Measurements from ENCODE around the gene FUBP1. TPM values are rescaled to one million over a fixed set of nuclear protein-coding genes. Genes with fewer than 3 reads are reported as not detected.

FUBP1 gene
- total RNA-seq, 1 donor from 2014 or later, result 90.3 TPM

DNA sequence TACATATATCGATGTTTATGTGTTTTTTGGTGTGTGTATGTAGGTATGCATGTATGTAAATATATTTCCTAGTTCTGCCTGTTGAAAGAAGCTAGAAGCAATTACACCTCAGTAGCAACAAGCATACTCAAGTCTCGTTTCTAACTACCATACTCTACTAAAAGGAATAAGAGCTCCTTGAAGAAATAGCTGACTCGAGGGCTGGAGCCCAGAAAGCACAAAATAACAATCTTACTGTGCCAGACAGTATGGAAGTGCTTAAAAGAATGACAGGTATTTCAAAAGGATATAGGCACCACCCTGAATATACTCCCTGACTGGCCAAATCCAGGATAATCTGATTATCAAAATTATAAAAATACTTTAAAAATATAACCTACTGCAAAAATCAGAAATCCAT, 23.2 kb downstream of the FUBP1 start:
- intact Hi-C loops (cut with DNase I), result no loop called here
- H3K27me3 ChIP-seq, result no peaks in the 10 kb centered on the region
- H3K9me3 ChIP-seq, result no peaks in the 10 kb centered on the region
- H3K36me3 ChIP-seq, result peaks cover 59 to 80% of the 10 kb centered on the region in 2 donors
- no peak overlapping the region for H3K4me3 ChIP-seq
- H3K27ac ChIP-seq, result no peak overlapping the region
- H3K4me1 ChIP-seq, result no peaks in the 10 kb centered on the region
- TF ChIP-seq, protein P1, sequence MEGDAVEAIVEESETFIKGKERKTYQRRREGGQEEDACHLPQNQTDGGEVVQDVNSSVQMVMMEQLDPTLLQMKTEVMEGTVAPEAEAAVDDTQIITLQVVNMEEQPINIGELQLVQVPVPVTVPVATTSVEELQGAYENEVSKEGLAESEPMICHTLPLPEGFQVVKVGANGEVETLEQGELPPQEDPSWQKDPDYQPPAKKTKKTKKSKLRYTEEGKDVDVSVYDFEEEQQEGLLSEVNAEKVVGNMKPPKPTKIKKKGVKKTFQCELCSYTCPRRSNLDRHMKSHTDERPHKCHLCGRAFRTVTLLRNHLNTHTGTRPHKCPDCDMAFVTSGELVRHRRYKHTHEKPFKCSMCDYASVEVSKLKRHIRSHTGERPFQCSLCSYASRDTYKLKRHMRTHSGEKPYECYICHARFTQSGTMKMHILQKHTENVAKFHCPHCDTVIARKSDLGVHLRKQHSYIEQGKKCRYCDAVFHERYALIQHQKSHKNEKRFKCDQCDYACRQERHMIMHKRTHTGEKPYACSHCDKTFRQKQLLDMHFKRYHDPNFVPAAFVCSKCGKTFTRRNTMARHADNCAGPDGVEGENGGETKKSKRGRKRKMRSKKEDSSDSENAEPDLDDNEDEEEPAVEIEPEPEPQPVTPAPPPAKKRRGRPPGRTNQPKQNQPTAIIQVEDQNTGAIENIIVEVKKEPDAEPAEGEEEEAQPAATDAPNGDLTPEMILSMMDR (IDR thresholded peaks at IDR 0.05), result no peak
- DNase-seq (ENCODE audit: low spot score in 2 of 2), result no peak

DNA sequence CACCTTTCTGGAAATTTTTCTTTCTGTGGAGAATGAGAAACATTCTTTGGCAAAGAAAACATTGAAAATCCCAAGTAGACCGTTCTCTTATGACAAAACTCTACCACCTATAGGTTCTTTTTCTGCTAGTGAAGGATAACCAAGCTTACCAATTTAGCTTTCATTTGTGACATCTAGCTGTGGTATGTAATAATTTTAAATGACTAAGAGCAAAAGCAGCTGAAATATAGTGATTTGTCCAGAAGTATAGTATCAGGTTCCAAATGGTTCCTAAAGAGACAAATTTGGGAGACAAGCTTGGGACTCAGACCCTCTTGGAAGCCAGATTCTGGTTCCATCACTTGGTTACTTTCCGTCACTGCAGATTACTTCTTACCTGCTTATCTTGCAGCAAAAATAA, 24.4 kb downstream of the FUBP1 start:
- Histone ChIP-seq H3K27me3 (no peaks in the 10 kb centered on the region), H3K27ac (no peak overlapping the region), H3K36me3 (peaks cover 49 to 77% of the 10 kb centered on the region in 2 donors), H3K9me3 (no peaks in the 10 kb centered on the region), H3K4me1 (peaks cover 0 to 3% of the 10 kb centered on the region in 2 donors), H3K4me3 (no peak overlapping the region)
- TF ChIP-seq, protein P1 (IDR thresholded peaks at IDR 0.05), result no peak
- intact Hi-C loops (cut with DNase I), result no loop called here
- no peak for DNase-seq (ENCODE audit: low spot score in 2 of 2)

DNA sequence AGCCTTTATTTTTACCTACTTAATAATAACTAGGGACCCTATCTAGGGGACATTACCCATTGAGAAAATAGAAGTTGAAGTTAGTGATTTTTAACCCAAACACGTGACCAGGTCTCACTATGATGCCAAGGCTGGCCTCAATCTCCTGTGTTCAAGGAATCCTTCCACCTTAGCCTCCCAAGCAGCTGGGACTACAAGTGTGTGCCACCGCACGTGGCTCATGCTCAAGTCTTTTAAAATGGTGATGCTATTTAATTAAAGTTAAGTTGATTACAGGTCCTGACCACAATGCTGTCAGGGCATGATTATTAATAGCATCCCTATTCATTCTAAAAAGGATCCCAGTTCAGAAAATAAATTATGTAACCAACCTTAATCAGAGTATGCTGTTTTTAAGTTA, 25.0 kb downstream of the FUBP1 start:
- Histone ChIP-seq H3K4me1 (peaks cover 2 to 7% of the 10 kb centered on the region in 2 donors), H3K9me3 (no peaks in the 10 kb centered on the region), H3K4me3 (no peak overlapping the region), H3K27me3 (no peaks in the 10 kb centered on the region), H3K36me3 (peaks cover 49 to 74% of the 10 kb centered on the region in 2 donors), H3K27ac (no peak overlapping the region)
- TF ChIP-seq, protein P1 (IDR thresholded peaks at IDR 0.05), result no peak
- intact Hi-C loops (cut with DNase I), result no loop called here
- DNase-seq (ENCODE audit: low spot score in 2 of 2), result no peak

DNA sequence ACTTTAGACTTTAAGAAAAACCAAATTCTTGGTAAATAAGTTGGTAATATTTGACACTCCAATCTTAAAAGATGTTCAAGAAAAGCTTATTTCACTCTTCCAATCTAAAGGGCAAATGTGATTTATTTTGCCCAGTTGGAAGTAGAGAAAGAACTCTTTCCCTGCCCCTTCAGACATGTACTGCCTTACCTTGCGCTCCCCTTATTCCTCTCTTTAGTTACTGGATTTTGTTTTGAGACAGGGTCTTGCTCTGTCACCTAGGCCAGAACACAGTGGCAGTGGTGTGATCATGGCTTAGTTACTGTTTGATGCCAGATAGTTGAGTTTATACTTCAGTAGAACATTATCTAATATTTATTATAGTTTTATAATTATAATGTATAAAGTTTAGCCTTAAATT, 27.5 kb downstream of the FUBP1 start:
- intact Hi-C loops (cut with DNase I), result no loop called here
- no peak for DNase-seq (ENCODE audit: low spot score in 2 of 2)
- no peaks in the 10 kb centered on the region for H3K27me3 ChIP-seq
- H3K9me3 ChIP-seq, result no peaks in the 10 kb centered on the region
- peaks cover 2 to 11% of the 10 kb centered on the region in 2 donors for H3K4me1 ChIP-seq
- peaks cover 60 to 79% of the 10 kb centered on the region in 2 donors for H3K36me3 ChIP-seq
- no peak overlapping the region for H3K4me3 ChIP-seq
- H3K27ac ChIP-seq, result no peak overlapping the region
- TF ChIP-seq, protein P1 (IDR thresholded peaks at IDR 0.05), result no peak

DNA sequence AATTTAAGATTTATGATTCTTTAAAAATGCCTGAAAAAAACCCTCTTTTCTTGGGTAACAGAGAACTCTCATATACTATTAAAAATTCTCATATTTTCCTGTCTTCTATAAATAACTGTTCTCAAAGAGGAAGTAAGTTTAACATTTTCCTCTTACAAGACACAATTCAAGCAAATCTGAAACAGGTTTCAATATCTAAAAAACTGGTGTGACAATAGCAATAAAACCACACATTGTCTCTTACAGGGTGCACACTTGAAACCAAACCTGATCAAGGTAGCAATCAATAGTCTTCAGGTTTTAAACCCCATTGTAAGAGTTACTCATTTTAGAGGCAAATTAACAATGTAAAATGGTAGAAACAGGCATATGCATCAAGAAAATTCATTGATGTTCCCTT, 28.0 kb downstream of the FUBP1 start:
- Histone ChIP-seq H3K27me3 (no peaks in the 10 kb centered on the region), H3K36me3 (peaks cover 60 to 75% of the 10 kb centered on the region in 2 donors), H3K27ac (no peak overlapping the region), H3K4me3 (no peak overlapping the region), H3K4me1 (peaks cover 2 to 11% of the 10 kb centered on the region in 2 donors), H3K9me3 (no peaks in the 10 kb centered on the region)
- TF ChIP-seq, protein P1 (IDR thresholded peaks at IDR 0.05), result no peak
- intact Hi-C loops (cut with DNase I), result no loop called here
- DNase-seq (ENCODE audit: low spot score in 2 of 2), result no peak

DNA sequence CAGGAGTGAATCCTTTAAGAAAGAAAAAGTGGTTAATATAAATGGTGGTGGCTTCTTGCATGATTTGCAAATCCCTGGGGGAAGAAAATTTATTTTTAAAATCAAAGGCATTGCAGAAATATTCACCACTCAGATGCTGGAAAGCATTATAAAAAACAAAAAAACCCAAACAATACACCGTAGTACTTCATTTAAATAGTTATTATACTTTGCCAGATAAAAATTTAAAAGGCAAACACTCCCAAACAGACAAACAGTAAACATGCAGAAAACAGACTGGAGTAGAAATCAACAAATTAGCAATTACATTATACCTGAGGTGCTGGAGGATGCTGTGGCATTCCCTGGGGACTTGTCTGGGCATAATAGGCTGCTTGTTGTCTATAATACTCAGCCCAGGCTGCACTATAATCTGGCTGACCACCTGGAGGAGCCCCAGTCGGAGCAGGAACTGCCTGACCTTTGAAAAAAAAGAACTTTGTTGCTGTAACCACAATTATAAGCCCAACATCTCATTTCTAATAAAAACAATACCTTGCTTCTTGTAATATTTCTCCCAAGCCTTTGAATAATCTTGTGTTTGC, 29.9 kb downstream of the FUBP1 start:
- H3K27me3 ChIP-seq, result no peaks in the 10 kb centered on the region
- H3K4me1 ChIP-seq, result peaks cover 2 to 11% of the 10 kb centered on the region in 2 donors
- H3K9me3 ChIP-seq, result no peaks in the 10 kb centered on the region
- H3K27ac ChIP-seq, result no peak overlapping the region
- H3K36me3 ChIP-seq, result peaks cover 55 to 76% of the 10 kb centered on the region in 2 donors
- TF ChIP-seq, protein P1 (IDR thresholded peaks at IDR 0.05), result peak in 1 of 3 experiments; percentile 29
- DNase-seq (ENCODE audit: low spot score in 2 of 2), result no peak
- no peak overlapping the region for H3K4me3 ChIP-seq
- intact Hi-C loops (cut with DNase I), result no loop called here
